Activated B cell treated with CpG ODN at 0.5 μM for 24 hours (primary cell): Measurements from ENCODE around the gene CARM1. TPM values are rescaled to one million over a fixed set of nuclear protein-coding genes. Genes with fewer than 3 reads are reported as not detected.
A peak's percentile ranks its signal among the peaks of the same experiment; 100 is the strongest.
"Not testable (repeated sequence)": the region's sequence is repeated elsewhere in the genome, so short reads cannot be mapped to it uniquely, and the experiment has no call there.

ENCODE experiments used
- ATAC-seq: fragments of 200-7000 bp; cut with Tn5 transposase; one replicate; pipeline ENCODE4 v1.10.0; 2021; ENCODE audit warnings: low read depth, mild to moderate bottlenecking, moderate library complexity
- CTCF ChIA-PET: fragments of 350-600 bp; sonication (Branson Sonifier 250); formaldehyde crosslinking; loops from one replicate; lab custom pipeline; 2021; ENCODE audit warnings: antibody characterized with exemption; lab: Charles Lee
- POLR2A ChIA-PET: fragments of 350-600 bp; sonication (Branson Sonifier 250); formaldehyde crosslinking; loops from one replicate; lab custom pipeline; 2021; ENCODE audit warnings: antibody characterized with exemption; lab: Charles Lee
- DNase-seq: peaks from one replicate; pipeline ENCODE4 v3.0.0; 2022
- H3K27ac Mint-ChIP-seq: one replicate; pipeline ENCODE4 v1.8.0; 2020; ENCODE audit warnings: mixed read lengths
- H3K27me3 Mint-ChIP-seq: one replicate; pipeline ENCODE4 v1.8.0; 2021; ENCODE audit warnings: mixed read lengths
- H3K36me3 Mint-ChIP-seq: one replicate; pipeline ENCODE4 v1.8.0; 2021; ENCODE audit warnings: low read depth, mixed read lengths
- H3K4me1 Mint-ChIP-seq: one replicate; pipeline ENCODE4 v1.8.0; 2021; ENCODE audit warnings: mixed read lengths
- H3K4me3 Mint-ChIP-seq: one replicate; pipeline ENCODE4 v1.8.0; 2020; ENCODE audit warnings: mild to moderate bottlenecking, mixed read lengths
- H3K9me3 Mint-ChIP-seq: one replicate; pipeline ENCODE4 v1.8.0; 2020; ENCODE audit warnings: mixed read lengths
- intact Hi-C: fragments of 100-400 bp; cut with micrococcal nuclease; formaldehyde crosslinking; loops from one replicate; pipeline ENCODE4 v1.15.1; 2024
- total RNA-seq: library from RNA; stranded (reverse); gene quantifications from 2 replicates; pipeline ENCODE4 v1.2.3, GENCODE V29; 2022
- TF ChIP-seq, protein P1 (sequence below): fragments of 200-600 bp; IDR thresholded peaks from one replicate; pipeline ENCODE4 v1.8.0; 2022; ENCODE audit warnings: antibody characterized with exemption, mild to moderate bottlenecking

The CARM1 gene
- total RNA-seq, 1 donor from 2014 or later = 39.1 TPM

DNA sequence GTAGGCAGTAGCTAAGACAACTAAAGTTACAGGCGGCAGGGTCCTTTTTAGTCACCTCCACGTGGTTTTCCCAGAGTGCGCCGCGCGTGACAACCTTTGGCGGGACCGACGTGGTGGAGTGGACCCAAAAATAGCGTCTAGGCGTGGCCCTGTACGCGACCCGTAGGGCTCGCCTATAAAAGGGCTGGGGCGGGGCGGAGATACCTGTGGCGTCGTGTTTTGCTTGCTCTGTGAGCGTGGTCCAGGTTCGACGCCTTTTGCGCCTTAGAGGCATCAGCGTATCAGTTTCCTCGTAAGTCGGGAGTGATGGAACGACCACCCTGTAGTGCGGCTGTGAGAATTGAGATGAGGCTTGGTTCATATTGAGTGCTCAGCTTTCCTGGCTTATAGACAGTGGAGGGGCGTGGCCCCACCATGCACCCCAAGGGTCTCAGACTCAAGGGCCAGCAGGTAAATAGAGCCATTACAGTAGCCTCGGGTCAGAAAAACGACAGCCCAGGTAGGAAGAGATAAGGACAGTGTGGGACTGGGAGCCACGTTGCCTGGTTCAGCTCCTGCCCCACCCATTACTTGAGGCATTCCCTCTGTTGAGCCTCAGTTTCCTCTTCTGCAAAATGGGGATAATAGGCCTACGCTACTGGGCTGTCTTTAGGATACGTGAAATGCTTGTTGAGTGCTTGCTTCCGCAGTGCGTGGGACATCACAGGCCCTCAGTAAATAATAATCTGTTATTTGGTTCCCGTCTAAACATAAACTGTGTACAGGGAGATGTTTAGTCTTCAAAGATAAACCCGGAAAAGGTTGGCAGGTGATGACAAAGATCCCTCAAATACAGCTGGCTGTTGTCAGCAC is 34.6 kb upstream of the CARM1 start:
- intact Hi-C loops = loop anchor here (1.0 to 2.0 kb wide), 5 partner anchors 28 to 182 kb away; partner anchors contain the start of genes CARM1 and ILF3
- no peaks in the 10 kb centered on the region for H3K27me3 Mint-ChIP-seq
- no peak for DNase-seq
- peaks cover 11% of the 10 kb centered on the region for H3K9me3 Mint-ChIP-seq
- H3K36me3 Mint-ChIP-seq = peaks cover 32% of the 10 kb centered on the region
- POLR2A ChIA-PET = interaction anchor here (0.5 to 2.3 kb wide), 25 partner anchors 16 to 720 kb away, joined by 4 to 43 read pairs (median 8); partner anchors contain the start of genes CARM1, CCDC159, DNM2 and QTRT1
- H3K27ac Mint-ChIP-seq = peak overlapping the region; percentile 99
- peak; percentile 26 for ATAC-seq
- TF ChIP-seq, protein P1, sequence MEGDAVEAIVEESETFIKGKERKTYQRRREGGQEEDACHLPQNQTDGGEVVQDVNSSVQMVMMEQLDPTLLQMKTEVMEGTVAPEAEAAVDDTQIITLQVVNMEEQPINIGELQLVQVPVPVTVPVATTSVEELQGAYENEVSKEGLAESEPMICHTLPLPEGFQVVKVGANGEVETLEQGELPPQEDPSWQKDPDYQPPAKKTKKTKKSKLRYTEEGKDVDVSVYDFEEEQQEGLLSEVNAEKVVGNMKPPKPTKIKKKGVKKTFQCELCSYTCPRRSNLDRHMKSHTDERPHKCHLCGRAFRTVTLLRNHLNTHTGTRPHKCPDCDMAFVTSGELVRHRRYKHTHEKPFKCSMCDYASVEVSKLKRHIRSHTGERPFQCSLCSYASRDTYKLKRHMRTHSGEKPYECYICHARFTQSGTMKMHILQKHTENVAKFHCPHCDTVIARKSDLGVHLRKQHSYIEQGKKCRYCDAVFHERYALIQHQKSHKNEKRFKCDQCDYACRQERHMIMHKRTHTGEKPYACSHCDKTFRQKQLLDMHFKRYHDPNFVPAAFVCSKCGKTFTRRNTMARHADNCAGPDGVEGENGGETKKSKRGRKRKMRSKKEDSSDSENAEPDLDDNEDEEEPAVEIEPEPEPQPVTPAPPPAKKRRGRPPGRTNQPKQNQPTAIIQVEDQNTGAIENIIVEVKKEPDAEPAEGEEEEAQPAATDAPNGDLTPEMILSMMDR = no peak
- peak overlapping the region; percentile 97 for H3K4me3 Mint-ChIP-seq
- CTCF ChIA-PET = interaction anchor here (1.1 to 3.1 kb wide), 5 partner anchors 28 to 119 kb away, joined by 3 to 27 read pairs (median 7); partner anchors contain the start of genes CARM1 and DNM2
- H3K4me1 Mint-ChIP-seq = peaks cover 18% of the 10 kb centered on the region

DNA sequence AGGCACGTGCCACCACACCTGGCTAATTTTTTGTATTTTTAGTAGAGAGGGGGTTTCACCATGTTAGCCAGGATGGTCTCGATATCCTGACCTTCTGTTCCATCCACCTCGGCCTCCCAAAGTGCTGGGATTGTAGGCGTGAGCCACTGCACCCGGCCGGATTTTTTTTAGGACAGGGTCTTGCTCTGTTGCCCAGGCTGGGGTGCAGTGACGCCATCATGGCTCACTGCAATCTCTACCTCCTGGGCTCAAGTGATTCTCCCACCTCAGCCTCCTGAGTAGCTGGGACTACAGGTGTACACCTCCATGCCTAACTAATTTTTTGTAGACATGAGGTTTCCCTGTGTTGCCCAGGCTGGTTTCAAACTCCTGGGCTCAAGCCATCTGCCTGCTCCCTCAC is 33.7 kb upstream of the CARM1 start:
- Mint-ChIP-seq H3K4me1 (peaks cover 18% of the 10 kb centered on the region), H3K36me3 (peaks cover 23% of the 10 kb centered on the region), H3K9me3 (peaks cover 11% of the 10 kb centered on the region)
- H3K27me3 Mint-ChIP-seq, DNase-seq, ATAC-seq, H3K27ac Mint-ChIP-seq, H3K4me3 Mint-ChIP-seq, POLR2A ChIA-PET: not testable (repeated sequence)
- CTCF ChIA-PET = interaction anchor here (3.0 to 3.1 kb wide), 2 partner anchors 27 to 120 kb away, joined by 14 to 27 read pairs; partner anchors contain the start of gene DNM2
- intact Hi-C loops = loop anchor here (2.0 kb wide), 1 partner anchor 183 kb away; the partner anchor contains the start of gene ILF3

DNA sequence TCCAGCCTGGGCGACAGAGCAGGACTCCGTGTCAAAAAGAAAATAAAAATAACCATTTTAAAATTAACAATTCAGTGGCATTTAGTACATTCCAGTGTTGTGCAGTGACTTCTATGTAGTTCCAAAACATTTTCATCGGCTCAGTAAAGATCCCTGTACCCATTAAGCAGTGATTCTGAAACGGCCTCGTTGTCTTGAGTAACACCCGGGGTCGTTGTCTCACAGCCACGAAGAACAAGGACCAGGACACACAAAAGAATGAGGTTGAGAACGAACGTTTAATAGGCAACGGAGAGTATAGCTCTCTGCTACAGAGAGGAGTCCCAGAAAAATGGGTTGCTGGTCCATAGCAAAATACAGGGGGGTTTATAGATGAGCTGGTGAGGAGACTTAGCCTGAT is 33.0 kb upstream of the CARM1 start:
- Mint-ChIP-seq H3K9me3 (peaks cover 11% of the 10 kb centered on the region), H3K4me1 (peaks cover 18% of the 10 kb centered on the region), H3K4me3 (no peak overlapping the region), H3K27ac (no peak overlapping the region), H3K36me3 (peaks cover 15% of the 10 kb centered on the region), H3K27me3 (no peaks in the 10 kb centered on the region)
- ChIA-PET POLR2A (no interaction called here), CTCF (no interaction called here)
- intact Hi-C loops = no loop called here
- TF ChIP-seq, protein P1 = no peak
- ATAC-seq (no peak), DNase-seq (no peak)

DNA sequence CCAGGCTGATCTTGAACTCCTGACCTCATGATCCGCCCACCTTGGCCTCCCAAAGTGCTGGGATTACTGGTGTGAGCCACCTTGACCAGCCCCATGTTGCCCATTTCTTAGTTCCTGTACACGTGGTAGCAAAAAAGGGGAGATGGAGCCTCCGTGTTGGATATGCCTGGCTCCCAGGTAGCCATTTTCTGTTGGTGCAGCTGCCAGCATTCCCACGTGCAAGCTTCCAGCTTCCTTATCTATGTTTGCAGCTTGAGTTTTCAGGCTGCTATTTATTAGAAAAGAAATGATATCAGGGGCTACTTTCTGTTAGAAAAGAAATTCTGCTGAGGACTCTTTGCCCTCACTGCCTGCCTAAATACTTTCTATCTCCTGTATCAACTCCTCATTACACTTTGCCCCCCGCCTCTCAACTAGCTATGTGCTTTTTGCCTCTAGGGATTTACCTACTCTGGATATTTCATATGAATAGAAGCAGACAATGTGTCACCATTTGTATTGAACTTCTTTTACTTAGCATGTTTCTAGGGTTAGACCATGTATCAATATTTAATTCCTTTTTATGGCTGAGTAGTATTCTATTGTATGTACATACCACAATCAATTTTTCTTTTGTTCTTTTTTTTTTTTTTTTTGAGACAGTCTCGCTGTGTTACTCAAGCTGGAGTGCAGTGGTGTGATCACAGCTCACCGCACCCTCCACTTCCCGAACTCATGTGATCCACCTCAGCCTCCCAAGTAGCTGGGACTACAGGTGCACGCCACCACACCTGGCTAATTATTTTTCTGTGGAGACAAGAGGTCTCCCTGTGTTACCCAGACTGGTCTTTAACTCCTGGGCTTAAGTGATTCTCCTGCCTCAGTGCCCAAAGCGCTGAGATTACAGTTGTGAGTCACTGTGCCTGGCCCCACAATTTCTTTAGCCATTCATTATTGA is 32.0 kb upstream of the CARM1 start:
- Mint-ChIP-seq H3K9me3 (peaks cover 11% of the 10 kb centered on the region), H3K27ac (no peak overlapping the region), H3K4me3 (no peak overlapping the region), H3K36me3 (peaks cover 12% of the 10 kb centered on the region), H3K4me1 (peaks cover 18% of the 10 kb centered on the region), H3K27me3 (no peaks in the 10 kb centered on the region)
- TF ChIP-seq, protein P1 = no peak
- DNase-seq (no peak), ATAC-seq (no peak)
- CTCF ChIA-PET = interaction anchor here (1.3 kb wide), 1 partner anchor 25 kb away, joined by 5 read pairs; no protein-coding TSS in a partner anchor
- POLR2A ChIA-PET = interaction anchor here (0.6 to 1.2 kb wide), 5 partner anchors 16 to 207 kb away, joined by 3 to 16 read pairs (median 4); no protein-coding TSS in a partner anchor
- intact Hi-C loops = no loop called here

DNA sequence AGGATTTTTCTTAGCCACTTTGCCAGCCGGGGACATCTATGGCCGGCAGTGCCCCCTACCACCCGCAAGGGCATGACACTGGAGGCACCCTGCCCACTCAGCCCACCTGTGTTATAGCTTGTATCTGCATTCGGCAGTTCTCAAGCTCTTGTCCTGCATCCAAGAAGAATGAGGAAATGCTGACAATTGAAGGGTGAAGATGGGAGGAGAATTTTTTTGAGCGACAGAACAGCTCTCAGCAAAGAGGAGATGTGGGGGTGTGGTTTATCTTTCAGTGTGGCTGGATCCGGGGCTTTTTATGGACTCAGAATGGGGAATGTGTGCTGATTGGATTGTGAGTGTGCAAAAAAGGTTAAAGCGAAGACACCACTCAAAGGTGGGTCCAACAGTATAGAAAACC is 28.6 kb upstream of the CARM1 start:
- Mint-ChIP-seq H3K27me3 (peaks cover 3% of the 10 kb centered on the region), H3K27ac (no peak overlapping the region), H3K9me3 (peaks cover 9% of the 10 kb centered on the region), H3K36me3 (peaks cover 3% of the 10 kb centered on the region), H3K4me1 (no peaks in the 10 kb centered on the region), H3K4me3 (no peak overlapping the region)
- POLR2A ChIA-PET = interaction anchor here (0.6 to 0.7 kb wide), 2 partner anchors 21 to 529 kb away, joined by 3 read pairs; no protein-coding TSS in a partner anchor
- CTCF ChIA-PET = no interaction called here
- no peak for ATAC-seq
- intact Hi-C loops = no loop called here
- TF ChIP-seq, protein P1 = no peak
- no peak for DNase-seq
